HL-60/S4 treated with phorbol 12-myristate 13-acetate at 8.2 ng/mL for 4 days and 3 days (cell line): ENCODE results near the gene CWF19L2.

Experiments used
- in situ Hi-C: fragments of 300-500 bp; cut with MboI; formaldehyde crosslinking; loops from 2 replicates; pipeline ENCODE4 v1.15.0; 2022; ENCODE audit warnings: low sequenced_read_pairs

The CWF19L2 gene

DNA sequence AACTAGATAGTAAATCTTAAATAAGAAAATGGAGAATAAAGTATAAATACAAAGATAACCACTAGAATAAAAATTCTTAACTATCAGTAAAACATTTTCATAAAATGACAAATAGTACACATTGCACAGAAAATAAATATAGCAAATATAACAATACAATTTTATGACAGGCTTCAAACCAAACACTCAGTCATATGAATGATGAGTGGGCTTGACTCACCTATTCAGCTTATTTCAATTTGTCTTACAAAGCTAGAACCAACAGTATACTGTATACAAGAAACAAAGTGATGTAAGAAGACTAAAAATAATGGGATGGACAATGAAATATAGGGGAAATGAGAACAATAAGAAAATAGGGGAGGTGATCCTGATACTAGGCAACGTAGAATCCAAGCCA lies 141.2 kb downstream of the CWF19L2 start:
- in situ Hi-C loops: no loop called here

GRCh38 chr11:107307991-107308390 lies 149.6 kb downstream of the CWF19L2 start:
- in situ Hi-C loops: no loop called here

- in situ Hi-C loops: no loop called here
Observed at GRCh38 chr11:107301878-107302277, 155.7 kb downstream of the CWF19L2 start.

- in situ Hi-C loops: no loop called here
Observed at GRCh38 chr11:107293677-107294344, 163.8 kb downstream of the CWF19L2 start.

DNA sequence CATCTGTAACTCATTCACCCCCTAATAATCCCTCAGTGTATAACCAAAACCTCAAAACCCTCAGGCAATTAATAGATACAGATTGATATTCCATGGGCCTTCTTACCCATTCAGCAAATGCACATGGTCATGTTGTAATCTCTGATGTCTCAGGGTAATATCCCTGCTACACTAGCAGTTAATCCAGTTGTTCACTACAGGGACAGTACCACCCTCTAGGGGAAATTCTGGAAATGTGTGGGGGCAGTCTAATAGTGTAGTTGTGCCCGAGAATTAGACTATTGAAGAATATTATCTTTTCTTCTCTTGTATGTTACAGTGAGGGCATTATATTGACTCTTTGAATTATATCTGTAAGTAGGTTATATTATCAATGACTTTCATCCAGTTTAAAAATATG lies 175.4 kb downstream of the CWF19L2 start:
- in situ Hi-C loops: no loop called here
